WTC11 (cell line): ENCODE data around the gene GAB2. TPM values are rescaled to one million over a fixed set of nuclear protein-coding genes. Genes with fewer than 3 reads are reported as not detected.

Experiments
- ATAC-seq: fragments of 200-7000 bp; cut with Tn5 transposase; 2 replicates; pipeline ENCODE4 v1.10.0; 2021; ENCODE audit warnings: mild to moderate bottlenecking, moderate library complexity
- CTCF ChIA-PET: fragments of 300-600 bp; sonication (Branson Sonifier 250); formaldehyde crosslinking; loops from one replicate; lab custom pipeline; 2021; ENCODE audit warnings: antibody characterized with exemption; lab: Charles Lee
- POLR2A ChIA-PET: fragments of 350-600 bp; sonication (Branson Sonifier 250); formaldehyde crosslinking; loops from one replicate; lab custom pipeline; 2021; ENCODE audit warnings: antibody characterized with exemption; lab: Charles Lee
- DNase-seq: peaks from one replicate; pipeline ENCODE4 v3.0.0; 2021; ENCODE audit warnings: low spot score
- H3K27ac Mint-ChIP-seq: 2 replicates; pipeline ENCODE4 v1.8.0; 2021; ENCODE audit warnings: mixed read lengths
- H3K27me3 Mint-ChIP-seq: 2 replicates; pipeline ENCODE4 v1.8.0; 2021; ENCODE audit warnings: low read depth, mild to moderate bottlenecking, moderate library complexity, mixed read lengths
- H3K36me3 Mint-ChIP-seq: 2 replicates; pipeline ENCODE4 v1.8.0; 2021; ENCODE audit warnings: mixed read lengths
- H3K4me1 Mint-ChIP-seq: 2 replicates; pipeline ENCODE4 v1.8.0; 2022; ENCODE audit warnings: mixed read lengths
- H3K4me3 Mint-ChIP-seq: 2 replicates; pipeline ENCODE4 v1.8.0; 2021; ENCODE audit warnings: mild to moderate bottlenecking, moderate library complexity, mixed read lengths
- H3K9me3 Mint-ChIP-seq: 2 replicates; pipeline ENCODE4 v1.8.0; 2021; ENCODE audit warnings: mixed read lengths
- CREM ChIP-seq: sonication (generic); formaldehyde crosslinking; IDR thresholded peaks from 2 replicates; pipeline ENCODE4 v1.8.1; 2022; ENCODE audit warnings: mild to moderate bottlenecking, missing genetic modification reagents, moderate library complexity
- E2F4 ChIP-seq: sonication (generic); formaldehyde crosslinking; IDR thresholded peaks from 2 replicates; pipeline ENCODE4 v1.8.1; 2022; ENCODE audit warnings: low read depth, mild to moderate bottlenecking, moderate library complexity, missing genetic modification reagents, borderline replicate concordance
- ETV6 ChIP-seq: sonication (generic); formaldehyde crosslinking; IDR thresholded peaks from 2 replicates; pipeline ENCODE4 v1.8.1; 2022; ENCODE audit warnings: mild to moderate bottlenecking, missing genetic modification reagents
- GRHL2 ChIP-seq: fragments of 250-450 bp; sonication (Bioruptor Pico); IDR thresholded peaks from 2 replicates; pipeline ENCODE4 v1.8.0; 2022; ENCODE audit warnings: mild to moderate bottlenecking, moderate library complexity; ENCODE audit not compliant: insufficient replicate concordance, severe bottlenecking
- JAZF1 ChIP-seq: fragments of 250-450 bp; sonication (Bioruptor Pico); IDR thresholded peaks from 2 replicates; pipeline ENCODE4 v1.9.0; 2021; ENCODE audit warnings: moderate library complexity, mild to moderate bottlenecking, inconsistent platforms
- JUN ChIP-seq: sonication (generic); formaldehyde crosslinking; IDR thresholded peaks from 2 replicates; pipeline ENCODE4 v1.8.0; 2023; ENCODE audit warnings: mild to moderate bottlenecking, missing genetic modification reagents
- MXD4 ChIP-seq: fragments of 250-450 bp; sonication (Bioruptor Pico); IDR thresholded peaks from 2 replicates; pipeline ENCODE4 v1.8.0; 2021; ENCODE audit warnings: mild to moderate bottlenecking, moderate library complexity, borderline replicate concordance
- NFATC4 ChIP-seq: fragments of 250-450 bp; sonication (Bioruptor Pico); IDR thresholded peaks from 2 replicates; pipeline ENCODE4 v1.9.0; 2021; ENCODE audit warnings: mild to moderate bottlenecking
- PRRX2 ChIP-seq: fragments of 250-450 bp; sonication (Bioruptor Pico); IDR thresholded peaks from 2 replicates; pipeline ENCODE4 v1.8.0; 2021; ENCODE audit warnings: mild to moderate bottlenecking
- RORB ChIP-seq: fragments of 250-450 bp; sonication (Bioruptor Pico); IDR thresholded peaks from 2 replicates; pipeline ENCODE4 v1.9.0; 2021; ENCODE audit warnings: mild to moderate bottlenecking
- SOX15 ChIP-seq: fragments of 250-450 bp; sonication (Bioruptor Pico); IDR thresholded peaks from 2 replicates; pipeline ENCODE4 v1.9.0; 2021; ENCODE audit warnings: mild to moderate bottlenecking
- TCF7 ChIP-seq: sonication (generic); formaldehyde crosslinking; IDR thresholded peaks from 2 replicates; pipeline ENCODE4 v1.8.0; 2022; ENCODE audit warnings: mild to moderate bottlenecking, low read depth, missing genetic modification reagents, moderate library complexity
- TEAD4 ChIP-seq: sonication (generic); formaldehyde crosslinking; IDR thresholded peaks from 2 replicates; pipeline ENCODE4 v1.8.0; 2022; ENCODE audit warnings: mild to moderate bottlenecking, missing genetic modification reagents
- TP53 ChIP-seq: sonication (generic); formaldehyde crosslinking; IDR thresholded peaks from 2 replicates; pipeline ENCODE4 v1.8.1; 2023; ENCODE audit warnings: mild to moderate bottlenecking, missing genetic modification reagents
- ZNF232 ChIP-seq: sonication (generic); formaldehyde crosslinking; IDR thresholded peaks from 2 replicates; pipeline ENCODE4 v1.8.0; 2022; ENCODE audit warnings: mild to moderate bottlenecking, missing genetic modification reagents
- ZNF671 ChIP-seq: fragments of 250-450 bp; sonication (Bioruptor Pico); IDR thresholded peaks from 2 replicates; pipeline ENCODE4 v1.8.0; 2021; ENCODE audit warnings: mild to moderate bottlenecking
- total RNA-seq: library from RNA; stranded (reverse); gene quantifications from 3 replicates; pipeline ENCODE4 v1.2.3, GENCODE V29; 2021
- TF ChIP-seq, protein P1 (sequence below): fragments of 250-450 bp; sonication (Bioruptor Pico); IDR thresholded peaks from 2 replicates; pipeline ENCODE4 v1.9.0; 2021; ENCODE audit warnings: mild to moderate bottlenecking
- TF ChIP-seq, protein P2 (sequence below): sonication (generic); formaldehyde crosslinking; IDR thresholded peaks from 2 replicates; pipeline ENCODE4 v1.8.1; 2023; ENCODE audit warnings: mild to moderate bottlenecking, missing genetic modification reagents, borderline replicate concordance
- TF ChIP-seq, protein P3 (sequence below): sonication (generic); formaldehyde crosslinking; IDR thresholded peaks from 2 replicates; pipeline ENCODE4 v1.8.1; 2022; ENCODE audit warnings: low read depth, missing genetic modification reagents, borderline replicate concordance

Gene GAB2
- total RNA-seq, 1 experiment from 2014 or later = 10.6 TPM

DNA sequence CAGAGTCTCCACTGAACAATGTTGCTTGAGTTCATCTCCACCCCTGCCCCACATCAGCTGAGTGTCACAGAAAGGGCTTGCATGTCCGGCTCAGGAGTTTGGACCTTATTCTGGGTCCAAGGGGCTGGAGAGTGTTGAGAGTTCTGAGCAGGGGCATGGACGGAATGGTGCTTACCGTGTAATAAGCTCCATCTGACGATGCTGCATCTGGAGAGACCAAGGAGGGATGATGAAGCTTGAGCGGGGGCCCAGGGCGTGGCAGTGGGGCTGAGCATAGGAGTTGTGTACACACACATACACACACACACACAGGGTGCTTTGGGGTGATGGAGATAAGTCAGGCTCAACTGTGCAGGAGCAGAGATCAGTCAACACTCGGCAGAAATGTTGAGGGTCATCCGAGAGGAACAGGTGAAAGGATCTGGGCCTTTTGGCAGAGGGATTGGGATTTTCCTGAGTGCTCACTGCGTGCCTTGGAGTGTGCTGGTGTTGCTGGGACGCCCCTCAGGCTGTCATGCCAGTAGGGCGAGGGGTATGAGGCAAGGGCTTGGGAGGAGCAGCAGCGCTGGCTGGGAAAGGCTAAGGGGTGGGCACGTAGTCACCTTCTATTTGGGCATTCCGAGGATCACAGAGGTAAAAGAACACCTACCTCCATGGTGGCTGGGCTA, 226.6 kb downstream of the GAB2 start:
- ChIA-PET CTCF (interaction anchor here (1.0 kb wide), 1 partner anchor 24 kb away, joined by 3 read pairs; no protein-coding TSS in a partner anchor), POLR2A (no interaction called here)
- Mint-ChIP-seq H3K36me3 (no peaks in the 10 kb centered on the region), H3K27ac (no peak overlapping the region), H3K27me3 (no peaks in the 10 kb centered on the region; the same call in 1 of the 2 replicates), H3K9me3 (no peaks in the 10 kb centered on the region), H3K4me3 (no peak overlapping the region), H3K4me1 (peaks cover 23% of the 10 kb centered on the region)
- no peak for DNase-seq
- ATAC-seq = no peak
- TF ChIP-seq JAZF1 (CRISPR knock-in tag) (no peak), CREM (no peak)

DNA sequence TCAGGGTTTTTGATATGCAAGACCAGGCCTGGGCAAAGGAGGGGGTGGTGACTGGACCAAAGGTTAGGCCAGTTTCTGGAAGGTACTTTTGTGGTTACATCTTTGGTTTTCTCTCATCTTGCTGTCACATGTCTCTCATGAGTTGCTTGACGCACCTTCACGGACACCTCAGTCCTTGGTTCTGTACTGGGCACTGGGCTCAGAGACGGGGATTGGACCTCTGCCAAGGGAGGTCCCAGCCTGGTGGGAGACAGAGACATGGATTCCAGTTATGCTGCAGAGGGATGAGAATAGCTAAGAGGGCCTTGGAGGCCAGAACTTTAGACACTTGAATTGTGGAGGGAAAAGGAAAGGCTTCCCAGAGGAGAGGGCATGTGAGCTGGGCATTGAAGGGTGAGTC, 227.2 kb downstream of the GAB2 start:
- Mint-ChIP-seq H3K27ac (no peak overlapping the region), H3K9me3 (no peaks in the 10 kb centered on the region), H3K36me3 (no peaks in the 10 kb centered on the region), H3K4me3 (peak overlapping the region; percentile 39)
- ChIA-PET POLR2A (no interaction called here), CTCF (interaction anchor here (1.0 kb wide), 1 partner anchor 24 kb away, joined by 3 read pairs; no protein-coding TSS in a partner anchor)
- ATAC-seq = no peak
- no peak for TF ChIP-seq ZNF232 (CRISPR knock-in tag)
- TF ChIP-seq TP53 (CRISPR knock-in tag) = no peak
- no peak for TF ChIP-seq RORB (CRISPR knock-in tag)
- no peak for TF ChIP-seq SOX15 (CRISPR knock-in tag)
- TF ChIP-seq ZNF671 (CRISPR knock-in tag) = no peak
- TF ChIP-seq, protein P1, sequence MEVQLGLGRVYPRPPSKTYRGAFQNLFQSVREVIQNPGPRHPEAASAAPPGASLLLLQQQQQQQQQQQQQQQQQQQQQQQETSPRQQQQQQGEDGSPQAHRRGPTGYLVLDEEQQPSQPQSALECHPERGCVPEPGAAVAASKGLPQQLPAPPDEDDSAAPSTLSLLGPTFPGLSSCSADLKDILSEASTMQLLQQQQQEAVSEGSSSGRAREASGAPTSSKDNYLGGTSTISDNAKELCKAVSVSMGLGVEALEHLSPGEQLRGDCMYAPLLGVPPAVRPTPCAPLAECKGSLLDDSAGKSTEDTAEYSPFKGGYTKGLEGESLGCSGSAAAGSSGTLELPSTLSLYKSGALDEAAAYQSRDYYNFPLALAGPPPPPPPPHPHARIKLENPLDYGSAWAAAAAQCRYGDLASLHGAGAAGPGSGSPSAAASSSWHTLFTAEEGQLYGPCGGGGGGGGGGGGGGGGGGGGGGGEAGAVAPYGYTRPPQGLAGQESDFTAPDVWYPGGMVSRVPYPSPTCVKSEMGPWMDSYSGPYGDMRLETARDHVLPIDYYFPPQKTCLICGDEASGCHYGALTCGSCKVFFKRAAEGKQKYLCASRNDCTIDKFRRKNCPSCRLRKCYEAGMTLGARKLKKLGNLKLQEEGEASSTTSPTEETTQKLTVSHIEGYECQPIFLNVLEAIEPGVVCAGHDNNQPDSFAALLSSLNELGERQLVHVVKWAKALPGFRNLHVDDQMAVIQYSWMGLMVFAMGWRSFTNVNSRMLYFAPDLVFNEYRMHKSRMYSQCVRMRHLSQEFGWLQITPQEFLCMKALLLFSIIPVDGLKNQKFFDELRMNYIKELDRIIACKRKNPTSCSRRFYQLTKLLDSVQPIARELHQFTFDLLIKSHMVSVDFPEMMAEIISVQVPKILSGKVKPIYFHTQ = no peak
- no peak for TF ChIP-seq ETV6 (CRISPR knock-in tag)
- no peak for TF ChIP-seq TEAD4
- TF ChIP-seq GRHL2 = no peak
- TF ChIP-seq, protein P2, sequence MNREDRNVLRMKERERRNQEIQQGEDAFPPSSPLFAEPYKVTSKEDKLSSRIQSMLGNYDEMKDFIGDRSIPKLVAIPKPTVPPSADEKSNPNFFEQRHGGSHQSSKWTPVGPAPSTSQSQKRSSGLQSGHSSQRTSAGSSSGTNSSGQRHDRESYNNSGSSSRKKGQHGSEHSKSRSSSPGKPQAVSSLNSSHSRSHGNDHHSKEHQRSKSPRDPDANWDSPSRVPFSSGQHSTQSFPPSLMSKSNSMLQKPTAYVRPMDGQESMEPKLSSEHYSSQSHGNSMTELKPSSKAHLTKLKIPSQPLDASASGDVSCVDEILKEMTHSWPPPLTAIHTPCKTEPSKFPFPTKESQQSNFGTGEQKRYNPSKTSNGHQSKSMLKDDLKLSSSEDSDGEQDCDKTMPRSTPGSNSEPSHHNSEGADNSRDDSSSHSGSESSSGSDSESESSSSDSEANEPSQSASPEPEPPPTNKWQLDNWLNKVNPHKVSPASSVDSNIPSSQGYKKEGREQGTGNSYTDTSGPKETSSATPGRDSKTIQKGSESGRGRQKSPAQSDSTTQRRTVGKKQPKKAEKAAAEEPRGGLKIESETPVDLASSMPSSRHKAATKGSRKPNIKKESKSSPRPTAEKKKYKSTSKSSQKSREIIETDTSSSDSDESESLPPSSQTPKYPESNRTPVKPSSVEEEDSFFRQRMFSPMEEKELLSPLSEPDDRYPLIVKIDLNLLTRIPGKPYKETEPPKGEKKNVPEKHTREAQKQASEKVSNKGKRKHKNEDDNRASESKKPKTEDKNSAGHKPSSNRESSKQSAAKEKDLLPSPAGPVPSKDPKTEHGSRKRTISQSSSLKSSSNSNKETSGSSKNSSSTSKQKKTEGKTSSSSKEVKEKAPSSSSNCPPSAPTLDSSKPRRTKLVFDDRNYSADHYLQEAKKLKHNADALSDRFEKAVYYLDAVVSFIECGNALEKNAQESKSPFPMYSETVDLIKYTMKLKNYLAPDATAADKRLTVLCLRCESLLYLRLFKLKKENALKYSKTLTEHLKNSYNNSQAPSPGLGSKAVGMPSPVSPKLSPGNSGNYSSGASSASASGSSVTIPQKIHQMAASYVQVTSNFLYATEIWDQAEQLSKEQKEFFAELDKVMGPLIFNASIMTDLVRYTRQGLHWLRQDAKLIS (CRISPR knock-in tag) = no peak
- no peak for TF ChIP-seq JUN (CRISPR knock-in tag)
- no peak for TF ChIP-seq NFATC4
- no peak for TF ChIP-seq E2F4 (CRISPR knock-in tag)
- TF ChIP-seq, protein P3, sequence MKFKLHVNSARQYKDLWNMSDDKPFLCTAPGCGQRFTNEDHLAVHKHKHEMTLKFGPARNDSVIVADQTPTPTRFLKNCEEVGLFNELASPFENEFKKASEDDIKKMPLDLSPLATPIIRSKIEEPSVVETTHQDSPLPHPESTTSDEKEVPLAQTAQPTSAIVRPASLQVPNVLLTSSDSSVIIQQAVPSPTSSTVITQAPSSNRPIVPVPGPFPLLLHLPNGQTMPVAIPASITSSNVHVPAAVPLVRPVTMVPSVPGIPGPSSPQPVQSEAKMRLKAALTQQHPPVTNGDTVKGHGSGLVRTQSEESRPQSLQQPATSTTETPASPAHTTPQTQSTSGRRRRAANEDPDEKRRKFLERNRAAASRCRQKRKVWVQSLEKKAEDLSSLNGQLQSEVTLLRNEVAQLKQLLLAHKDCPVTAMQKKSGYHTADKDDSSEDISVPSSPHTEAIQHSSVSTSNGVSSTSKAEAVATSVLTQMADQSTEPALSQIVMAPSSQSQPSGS (CRISPR knock-in tag) = no peak
- no peak for TF ChIP-seq TCF7 (CRISPR knock-in tag)
- TF ChIP-seq PRRX2 (CRISPR knock-in tag) = no peak
- TF ChIP-seq MXD4 (CRISPR knock-in tag) = no peak
- TF ChIP-seq, all 79 proteins: peak for 0
- no peak for DNase-seq
- H3K27me3 Mint-ChIP-seq = no peaks in the 10 kb centered on the region; the same call in 1 of the 2 replicates
- H3K4me1 Mint-ChIP-seq = peaks cover 23% of the 10 kb centered on the region
